ENCODE results near the gene FICD. TPM values are rescaled to one million over a fixed set of nuclear protein-coding genes. Genes with fewer than 3 reads are reported as not detected.

The FICD gene
- total RNA-seq, 4 donors from 2014 or later, result 4.1 to 11.6 (median 8.6) TPM

GRCh38 chr12:108559748-108560147 lies 44.7 kb downstream of the FICD start:
- H3K4me3 ChIP-seq, result peak overlapping the region; percentile 84 to 96 (median 93)
- no peak overlapping the region for H3K27ac ChIP-seq
- peaks cover 0 to 32% (median 10%) of the 10 kb centered on the region in 4 donors for H3K4me1 ChIP-seq
- no peaks in the 10 kb centered on the region for H3K9me3 ChIP-seq
- DNase-seq, result no peak
- H3K36me3 ChIP-seq, result peaks cover 0 to 16% (median 0%) of the 10 kb centered on the region in 3 donors
- H3K27me3 ChIP-seq, result no peaks in the 10 kb centered on the region
- TF ChIP-seq CTCF (IDR thresholded peaks at IDR 0.05) (no peak), POLR2A (IDR thresholded peaks at IDR 0.05) (no peak)

GRCh38 chr12:108560321-108560721 lies 45.2 kb downstream of the FICD start:
- Histone ChIP-seq H3K4me3 (peak overlapping the region; percentile 84 to 96 (median 93)), H3K9me3 (no peaks in the 10 kb centered on the region), H3K4me1 (peaks cover 0 to 32% (median 10%) of the 10 kb centered on the region in 4 donors), H3K27ac (peak overlapping the region; percentile 93 to 97 (median 95)), H3K27me3 (no peaks in the 10 kb centered on the region), H3K36me3 (peaks cover 0 to 22% (median 0%) of the 10 kb centered on the region in 3 donors)
- TF ChIP-seq CTCF (IDR thresholded peaks at IDR 0.05) (no peak), POLR2A (IDR thresholded peaks at IDR 0.05) (no peak)
- no peak for DNase-seq

GRCh38 chr12:108560752-108561719 lies 46.0 kb downstream of the FICD start, which contains the start of gene SART3:
SART3 (minus strand) TSS chr12:108561173; CDS start chr12:108561154, 19 bp downstream.
- Histone ChIP-seq H3K36me3 (peaks cover 0 to 28% (median 0%) of the 10 kb centered on the region in 3 donors), H3K27me3 (no peaks in the 10 kb centered on the region), H3K4me3 (peak within 1 kb of the TSS; percentile 84 to 96 (median 93)), H3K27ac (peak within 1 kb of the TSS; percentile 93 to 97 (median 95)), H3K4me1 (peaks cover 0 to 35% (median 14%) of the 10 kb centered on the region in 4 donors), H3K9me3 (no peaks in the 10 kb centered on the region)
- TF ChIP-seq CTCF (IDR thresholded peaks at IDR 0.05), result no peak
- peak; percentile 18 to 59 for TF ChIP-seq POLR2A (IDR thresholded peaks at IDR 0.05)
- peak; percentile 73 to 87 (median 85) for DNase-seq

DNA sequence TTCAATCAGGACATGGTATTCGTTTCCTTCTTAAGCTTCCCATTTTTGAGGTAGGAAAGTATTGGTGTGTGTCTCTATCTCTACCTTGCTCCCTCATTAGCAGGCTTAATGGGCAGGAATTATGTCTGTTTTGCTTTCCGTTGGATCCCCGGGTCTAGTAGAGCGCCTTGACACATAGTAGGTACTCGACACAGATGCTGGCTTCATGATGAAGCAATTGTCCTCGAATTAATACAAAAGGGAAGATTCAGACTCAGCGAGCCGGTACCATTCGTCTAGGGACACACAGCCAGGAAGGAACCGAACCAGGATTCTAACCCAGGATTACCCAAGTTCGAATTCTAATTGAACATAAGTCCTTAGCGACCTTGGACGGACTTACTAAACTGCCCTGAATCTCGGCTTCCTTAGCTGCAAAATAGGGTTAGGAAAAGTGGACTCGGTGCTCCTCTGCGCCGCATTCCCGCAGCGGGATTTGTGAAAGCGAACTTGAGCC lies 46.8 kb downstream of the FICD start:
- Histone ChIP-seq H3K27ac (peak overlapping the region; percentile 93 to 97 (median 95)), H3K36me3 (peaks cover 0 to 36% (median 0%) of the 10 kb centered on the region in 3 donors), H3K4me1 (peaks cover 0 to 38% (median 16%) of the 10 kb centered on the region in 4 donors), H3K9me3 (no peaks in the 10 kb centered on the region), H3K4me3 (peak overlapping the region; percentile 84 to 96 (median 93)), H3K27me3 (no peaks in the 10 kb centered on the region)
- DNase-seq, result no peak
- TF ChIP-seq CTCF (IDR thresholded peaks at IDR 0.05) (no peak), POLR2A (IDR thresholded peaks at IDR 0.05) (no peak)

DNA sequence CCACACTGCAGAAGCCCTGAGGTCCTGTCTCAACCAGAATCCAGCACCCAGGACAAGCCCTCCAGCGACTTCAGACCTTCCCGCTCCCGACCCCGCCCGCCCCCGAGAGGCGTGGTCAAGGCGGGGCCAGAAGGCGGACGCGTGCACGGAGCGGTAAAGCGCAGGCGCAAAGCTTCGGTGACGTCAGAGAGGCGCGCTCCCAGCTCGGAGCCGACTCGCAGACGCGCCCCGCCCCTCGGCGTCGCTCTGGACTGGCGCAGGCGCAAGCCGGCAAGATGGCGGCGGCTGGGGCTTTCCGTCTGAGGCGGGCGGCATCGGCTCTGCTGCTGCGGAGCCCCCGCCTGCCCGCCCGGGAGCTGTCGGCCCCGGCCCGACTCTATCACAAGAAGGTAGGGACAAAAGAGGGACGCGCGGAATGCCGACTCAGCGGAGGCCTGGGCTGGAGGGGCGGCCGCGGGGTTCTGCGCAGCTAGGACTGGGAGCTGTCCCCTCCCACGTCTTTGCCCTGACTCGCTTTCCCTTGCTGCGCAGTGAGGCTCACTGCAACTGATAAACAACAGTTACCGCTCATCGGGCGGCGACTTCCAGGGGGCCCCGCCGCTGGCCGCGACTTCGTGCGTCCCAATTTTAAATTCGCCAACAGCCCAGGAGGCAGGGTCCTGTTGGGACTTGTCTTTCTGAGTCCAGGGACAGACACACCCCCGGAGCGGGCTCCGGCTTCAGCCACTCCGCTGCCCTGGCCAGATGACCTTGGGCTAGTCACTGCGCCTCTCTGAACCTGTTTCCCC lies 47.5 kb downstream of the FICD start, which contains the start of gene ISCU:
TSS of gene ISCU (plus strand) at position 249 of the 788 bp plus-strand sequence. CDS start at position 276, 27 bp downstream.
- peaks cover 0 to 44% (median 17%) of the 10 kb centered on the region in 4 donors for H3K4me1 ChIP-seq

More for the DNA sequence above, 47.5 kb downstream of the FICD start, which contains the start of gene ISCU:
- Histone ChIP-seq H3K4me3 (peak within 1 kb of the TSS; percentile 84 to 96 (median 93)), H3K27ac (peak within 1 kb of the TSS; percentile 93 to 97 (median 95)), H3K36me3 (peaks cover 0 to 39% (median 0%) of the 10 kb centered on the region in 3 donors), H3K9me3 (no peaks in the 10 kb centered on the region), H3K27me3 (no peaks in the 10 kb centered on the region)
- peak; percentile 96 to 99 (median 98) for DNase-seq
- TF ChIP-seq POLR2A (IDR thresholded peaks at IDR 0.05) (peak; percentile 73 to 91), CTCF (IDR thresholded peaks at IDR 0.05) (no peak)
